ENCODE results near the gene DOCK10. TPM values are rescaled to one million over a fixed set of nuclear protein-coding genes. Genes with fewer than 3 reads are reported as not detected.

The DOCK10 gene
- total and polyA plus RNA-seq, 2 experiments from 2014 or later, result 1.1 to 3.2 TPM

DNA sequence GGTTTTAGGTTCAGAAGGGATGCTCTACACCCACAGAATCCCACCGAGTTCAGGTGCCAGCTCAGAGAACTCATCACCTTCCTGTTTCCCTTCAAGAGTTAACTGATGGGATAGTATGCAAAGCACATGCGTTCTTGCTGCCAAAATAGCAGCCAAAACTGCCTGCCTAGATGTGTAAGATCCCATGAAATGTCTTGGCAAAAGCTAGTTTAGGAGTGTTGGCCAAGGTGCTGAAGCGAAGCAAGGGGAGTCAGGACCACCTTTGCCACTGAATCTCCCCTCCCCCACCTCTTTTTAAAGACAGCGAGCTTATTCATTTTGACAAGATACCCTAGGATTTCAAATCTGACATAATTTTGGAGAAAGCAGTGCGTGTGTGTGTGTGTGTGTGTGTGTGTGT, 2.1 kb downstream of the DOCK10 start:
- no peak for TF ChIP-seq EZH2 (IDR thresholded peaks at IDR 0.05; ENCODE audit: borderline replicate concordance)
- TF ChIP-seq EZH2phosphoT487 (IDR thresholded peaks at IDR 0.05; ENCODE audit: low read depth, severe bottlenecking, unreplicated experiment), result no peak
- Histone ChIP-seq H3K27ac (no peak overlapping the region), H3K4me1 (ENCODE audit: insufficient read depth) (no peaks in the 10 kb centered on the region), H4K20me1 (ENCODE audit: insufficient read depth, poor library complexity, severe bottlenecking) (no peaks in the 10 kb centered on the region), H3K27me3 (peaks cover 95% of the 10 kb centered on the region), H3K4me3 (no peak overlapping the region), H3K79me2 (no peaks in the 10 kb centered on the region), H3K36me3 (replicated peaks; ENCODE audit: insufficient read depth, low read depth) (no peaks in the 10 kb centered on the region), H3K9me2 (replicated peaks; ENCODE audit: insufficient read depth) (no peaks in the 10 kb centered on the region), H3K9me3 (ENCODE audit: low read depth) (no peaks in the 10 kb centered on the region), H3K4me2 (no peak overlapping the region), H2AFZ (no peak overlapping the region)
- no peak for DNase-seq (ENCODE audit: low spot score)
- WGBS (ENCODE audit: low lambda C conversion rate, missing lambda C conversion rate), result 53% methylated on average over 5 of the region's 5 CpGs

DNA sequence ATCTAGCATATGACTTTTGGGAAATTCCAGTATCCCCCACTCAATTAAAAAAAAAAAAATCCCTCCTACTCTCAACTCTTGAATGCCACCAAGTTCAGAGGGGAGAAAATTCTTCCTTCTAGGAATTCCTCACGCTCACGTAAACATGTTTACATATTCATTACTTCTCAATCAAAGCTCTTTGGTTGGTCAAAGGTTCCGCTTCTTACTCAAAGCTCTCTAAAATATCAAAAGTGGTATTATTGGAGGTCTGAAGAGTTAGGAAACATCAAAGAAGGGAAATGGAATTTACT, 4.1 kb downstream of the DOCK10 start:
- no peaks in the 10 kb centered on the region for H3K9me3 ChIP-seq (ENCODE audit: low read depth)
- no peaks in the 10 kb centered on the region for H3K79me2 ChIP-seq
- DNase-seq (ENCODE audit: low spot score), result no peak
- WGBS (ENCODE audit: low lambda C conversion rate, missing lambda C conversion rate), result 84% methylated on average over 3 of the region's 3 CpGs
- H3K9me2 ChIP-seq (replicated peaks; ENCODE audit: insufficient read depth), result no peaks in the 10 kb centered on the region
- no peak overlapping the region for H3K4me2 ChIP-seq
- no peaks in the 10 kb centered on the region for H3K4me1 ChIP-seq (ENCODE audit: insufficient read depth)
- no peaks in the 10 kb centered on the region for H4K20me1 ChIP-seq (ENCODE audit: insufficient read depth, poor library complexity, severe bottlenecking)
- TF ChIP-seq, protein P1, sequence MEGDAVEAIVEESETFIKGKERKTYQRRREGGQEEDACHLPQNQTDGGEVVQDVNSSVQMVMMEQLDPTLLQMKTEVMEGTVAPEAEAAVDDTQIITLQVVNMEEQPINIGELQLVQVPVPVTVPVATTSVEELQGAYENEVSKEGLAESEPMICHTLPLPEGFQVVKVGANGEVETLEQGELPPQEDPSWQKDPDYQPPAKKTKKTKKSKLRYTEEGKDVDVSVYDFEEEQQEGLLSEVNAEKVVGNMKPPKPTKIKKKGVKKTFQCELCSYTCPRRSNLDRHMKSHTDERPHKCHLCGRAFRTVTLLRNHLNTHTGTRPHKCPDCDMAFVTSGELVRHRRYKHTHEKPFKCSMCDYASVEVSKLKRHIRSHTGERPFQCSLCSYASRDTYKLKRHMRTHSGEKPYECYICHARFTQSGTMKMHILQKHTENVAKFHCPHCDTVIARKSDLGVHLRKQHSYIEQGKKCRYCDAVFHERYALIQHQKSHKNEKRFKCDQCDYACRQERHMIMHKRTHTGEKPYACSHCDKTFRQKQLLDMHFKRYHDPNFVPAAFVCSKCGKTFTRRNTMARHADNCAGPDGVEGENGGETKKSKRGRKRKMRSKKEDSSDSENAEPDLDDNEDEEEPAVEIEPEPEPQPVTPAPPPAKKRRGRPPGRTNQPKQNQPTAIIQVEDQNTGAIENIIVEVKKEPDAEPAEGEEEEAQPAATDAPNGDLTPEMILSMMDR (IDR thresholded peaks at IDR 0.05; ENCODE audit: poor library complexity), result no peak
- TF ChIP-seq EZH2phosphoT487 (IDR thresholded peaks at IDR 0.05; ENCODE audit: low read depth, severe bottlenecking, unreplicated experiment), result no peak
- no peak for TF ChIP-seq EZH2 (IDR thresholded peaks at IDR 0.05; ENCODE audit: borderline replicate concordance)
- no peak overlapping the region for H2AFZ ChIP-seq
- H3K36me3 ChIP-seq (replicated peaks; ENCODE audit: insufficient read depth, low read depth), result no peaks in the 10 kb centered on the region
- H3K27me3 ChIP-seq, result peaks cover 91% of the 10 kb centered on the region
- H3K4me3 ChIP-seq, result no peak overlapping the region
- no peak overlapping the region for H3K27ac ChIP-seq

DNA sequence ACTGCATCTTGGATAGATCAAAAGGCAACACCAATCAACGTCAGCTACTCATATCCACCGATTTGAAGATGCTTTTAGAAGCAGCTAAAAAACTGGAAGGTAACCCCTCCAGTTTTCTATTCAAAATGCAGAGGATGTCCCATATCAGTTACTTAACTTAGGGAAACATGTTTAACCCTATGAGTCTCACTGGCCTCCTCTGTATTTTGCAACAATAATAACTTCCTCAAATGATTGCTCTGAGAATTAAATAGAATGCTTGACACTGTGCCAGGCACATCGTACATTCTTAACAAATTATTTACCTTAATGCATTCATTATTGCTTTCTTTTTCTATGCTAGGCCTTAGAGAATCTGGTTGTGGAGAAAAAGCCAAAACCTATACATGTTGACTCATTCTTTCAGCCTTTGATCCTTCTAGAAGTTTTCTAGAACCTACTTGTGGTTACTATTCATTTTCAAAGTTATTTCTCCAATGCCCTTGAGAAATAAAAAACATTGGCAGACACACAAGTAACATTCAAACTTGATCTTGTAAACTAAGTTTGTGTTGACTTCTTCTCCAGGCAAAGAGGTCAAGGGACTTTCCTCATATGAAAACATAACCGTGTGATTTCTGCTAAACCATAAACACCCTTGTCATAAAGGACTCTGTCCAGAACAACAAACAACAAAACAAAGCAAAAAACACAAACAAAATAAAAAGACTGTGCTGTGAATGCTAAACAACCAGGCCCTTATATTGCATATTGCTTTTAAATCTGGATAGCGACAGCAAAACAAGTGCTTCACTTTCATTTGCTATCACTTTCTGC, 4.6 kb downstream of the DOCK10 start:
- Histone ChIP-seq H3K27ac (no peak overlapping the region), H3K4me2 (no peak overlapping the region), H3K9me2 (replicated peaks; ENCODE audit: insufficient read depth) (no peaks in the 10 kb centered on the region), H3K4me3 (no peak overlapping the region), H4K20me1 (ENCODE audit: insufficient read depth, poor library complexity, severe bottlenecking) (no peaks in the 10 kb centered on the region), H3K9me3 (ENCODE audit: low read depth) (no peaks in the 10 kb centered on the region), H3K36me3 (replicated peaks; ENCODE audit: insufficient read depth, low read depth) (no peaks in the 10 kb centered on the region), H3K4me1 (ENCODE audit: insufficient read depth) (no peaks in the 10 kb centered on the region), H3K27me3 (peaks cover 86% of the 10 kb centered on the region), H2AFZ (no peak overlapping the region), H3K79me2 (no peaks in the 10 kb centered on the region)
- WGBS (ENCODE audit: low lambda C conversion rate, missing lambda C conversion rate), result 68% methylated on average over 5 of the region's 5 CpGs
- TF ChIP-seq EZH2 (IDR thresholded peaks at IDR 0.05; ENCODE audit: borderline replicate concordance) (no peak), EZH2phosphoT487 (IDR thresholded peaks at IDR 0.05; ENCODE audit: low read depth, severe bottlenecking, unreplicated experiment) (no peak)
- TF ChIP-seq, protein P1 (IDR thresholded peaks at IDR 0.05; ENCODE audit: poor library complexity), result no peak
- no peak for DNase-seq (ENCODE audit: low spot score)

DNA sequence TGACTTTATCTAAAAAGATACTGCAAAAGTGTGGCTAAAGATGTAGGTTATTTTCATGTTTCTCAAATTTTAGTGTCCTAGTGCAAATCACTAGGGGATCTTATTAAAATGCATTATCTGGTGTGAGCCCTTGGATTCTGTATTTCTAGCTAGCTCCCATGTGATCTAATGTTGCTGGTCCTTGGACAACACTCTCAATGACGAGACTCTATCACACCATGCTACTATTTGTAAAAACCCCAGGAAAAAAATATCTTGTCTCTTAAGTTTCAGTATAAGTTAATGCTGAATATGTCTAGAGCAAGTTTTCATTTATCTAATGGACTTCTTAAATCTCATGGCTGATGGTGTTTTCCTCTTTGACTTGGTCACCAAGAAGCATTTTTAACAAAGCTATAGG, 5.8 kb downstream of the DOCK10 start:
- TF ChIP-seq EZH2phosphoT487 (IDR thresholded peaks at IDR 0.05; ENCODE audit: low read depth, severe bottlenecking, unreplicated experiment) (no peak), EZH2 (IDR thresholded peaks at IDR 0.05; ENCODE audit: borderline replicate concordance) (no peak)
- TF ChIP-seq, protein P1 (IDR thresholded peaks at IDR 0.05; ENCODE audit: poor library complexity), result no peak
- no peak overlapping the region for H3K4me3 ChIP-seq
- no peak overlapping the region for H2AFZ ChIP-seq
- no peak overlapping the region for H3K27ac ChIP-seq
- H3K9me3 ChIP-seq (ENCODE audit: low read depth), result no peaks in the 10 kb centered on the region
- no peak overlapping the region for H3K4me2 ChIP-seq
- no peaks in the 10 kb centered on the region for H3K36me3 ChIP-seq (replicated peaks; ENCODE audit: insufficient read depth, low read depth)
- H3K79me2 ChIP-seq, result no peaks in the 10 kb centered on the region
- H3K9me2 ChIP-seq (replicated peaks; ENCODE audit: insufficient read depth), result no peaks in the 10 kb centered on the region
- WGBS (ENCODE audit: low lambda C conversion rate, missing lambda C conversion rate), result 88% methylated on average over 1 of the region's 1 CpG
- no peaks in the 10 kb centered on the region for H4K20me1 ChIP-seq (ENCODE audit: insufficient read depth, poor library complexity, severe bottlenecking)
- H3K27me3 ChIP-seq, result peaks cover 81% of the 10 kb centered on the region
- no peak for DNase-seq (ENCODE audit: low spot score)
- no peaks in the 10 kb centered on the region for H3K4me1 ChIP-seq (ENCODE audit: insufficient read depth)
